Panc1 (cell line): ENCODE results near the gene SPPL2C. TPM values are rescaled to one million over a fixed set of nuclear protein-coding genes. Genes with fewer than 3 reads are reported as not detected.

Experiments used
- ATAC-seq: fragments of 200-7000 bp; cut with Tn5 transposase; 2 replicates; pipeline ENCODE4 v1.9.1; 2020; ENCODE audit warnings: mild to moderate bottlenecking, moderate library complexity
- BruUV-seq: library from RNA; stranded (reverse); fragments of 400-500 nt; replicated peaks from 2 replicates; lab custom pipeline; 2021; lab: Mats Ljungman, UMichigan
- CTCF ChIA-PET: fragments of 300-600 bp; sonication (Branson Sonifier 250); formaldehyde crosslinking; loops from one replicate; lab custom pipeline; 2022; ENCODE audit warnings: antibody characterized with exemption; lab: Charles Lee
- POLR2A ChIA-PET: fragments of 300-600 bp; sonication (Branson Sonifier 250); formaldehyde crosslinking; loops from one replicate; lab custom pipeline; 2022; ENCODE audit warnings: antibody characterized with exemption; lab: Charles Lee
- DNase-seq: peaks from one replicate; pipeline ENCODE4 v3.0.0-alpha.2; 2010; ENCODE audit warnings: low read depth, low spot score
- H3K27ac ChIP-seq: 2 replicates; pipeline ENCODE4 v1.5.1; 2011; ENCODE audit warnings: mild to moderate bottlenecking, low read length, inconsistent platforms
- H3K27me3 ChIP-seq: fragments of 200-500 bp; sonication (Bioruptor generic); 2 replicates; pipeline ENCODE4 v1.6.0; 2014; ENCODE audit warnings: low read length, inconsistent platforms; ENCODE audit not compliant: control insufficient read depth, insufficient read depth
- H3K36me3 ChIP-seq: fragments of 200-500 bp; sonication (Bioruptor generic); 2 replicates; pipeline ENCODE4 v1.5.1; 2014; ENCODE audit warnings: inconsistent platforms, mild to moderate bottlenecking, low read length, moderate library complexity; ENCODE audit not compliant: control insufficient read depth, insufficient read depth
- H3K4me1 ChIP-seq: 2 replicates; pipeline ENCODE4 v1.5.1; 2011; ENCODE audit warnings: inconsistent platforms, mild to moderate bottlenecking, low read length, moderate library complexity; ENCODE audit not compliant: control insufficient read depth, insufficient read depth
- H3K4me3 ChIP-seq, 2 experiments: 2 replicates each; pipeline ENCODE4 v1.5.1; 2011 to 2012; ENCODE audit warnings: low read depth in 2 of 2, low read length in 2 of 2, mild to moderate bottlenecking in 2 of 2, inconsistent platforms in 1 of 2, moderate library complexity in 1 of 2
- H3K9me3 ChIP-seq: fragments of 200-500 bp; sonication (Bioruptor generic); 2 replicates; pipeline ENCODE4 v1.5.1; 2014; ENCODE audit warnings: low read depth, mild to moderate bottlenecking, inconsistent platforms, low read length, moderate library complexity; ENCODE audit not compliant: control insufficient read depth, insufficient read depth
- POLR2AphosphoS5 ChIP-seq: IDR thresholded peaks from 2 replicates; pipeline ENCODE4 v1.6.1; 2012; ENCODE audit warnings: mild to moderate bottlenecking, low read depth, low read length, moderate library complexity
- SIN3A ChIP-seq: IDR thresholded peaks from 2 replicates; pipeline ENCODE4 v1.6.1; 2012; ENCODE audit warnings: low read depth, mild to moderate bottlenecking, low read length, moderate library complexity, borderline replicate concordance; ENCODE audit not compliant: insufficient read depth
- TCF7L2 ChIP-seq: IDR thresholded peaks from 2 replicates; pipeline ENCODE4 v1.6.1; 2011; ENCODE audit warnings: mild to moderate bottlenecking, low read depth, low read length, inconsistent platforms
- in situ Hi-C: cut with HindIII; loops from 2 replicates; pipeline ENCODE4 v1.10.0; 2016; ENCODE audit warnings: low sequenced_read_pairs, low pct_unique_long_range_greater_than_20kb
- intact Hi-C: fragments of 100-400 bp; cut with micrococcal nuclease; formaldehyde crosslinking; loops from one replicate; pipeline ENCODE4 v1.10.0; 2022; ENCODE audit not compliant: unreplicated experiment
- total RNA-seq: library from RNA; stranded (reverse); gene quantifications from one replicate; pipeline ENCODE4 v1.2.1, GENCODE V29; 2021; ENCODE audit not compliant: unreplicated experiment
- TF ChIP-seq, protein P1 (sequence below): fragments of 450-650 bp; IDR thresholded peaks from 2 replicates; pipeline ENCODE4 v1.5.1; 2017; ENCODE audit warnings: mild to moderate bottlenecking
- TF ChIP-seq, protein P2 (sequence below), 2 experiments: IDR thresholded peaks; 2 replicates each; pipeline ENCODE4 v1.6.1; 2011 to 2012; ENCODE audit warnings: low read depth in 2 of 2, control low read depth in 1 of 2, low read length in 1 of 2, mild to moderate bottlenecking in 1 of 2, moderate library complexity in 1 of 2; ENCODE audit not compliant: insufficient read depth in 1 of 2

SPPL2C gene
- total RNA-seq, 1 experiment from 2014 or later: not detected

DNA sequence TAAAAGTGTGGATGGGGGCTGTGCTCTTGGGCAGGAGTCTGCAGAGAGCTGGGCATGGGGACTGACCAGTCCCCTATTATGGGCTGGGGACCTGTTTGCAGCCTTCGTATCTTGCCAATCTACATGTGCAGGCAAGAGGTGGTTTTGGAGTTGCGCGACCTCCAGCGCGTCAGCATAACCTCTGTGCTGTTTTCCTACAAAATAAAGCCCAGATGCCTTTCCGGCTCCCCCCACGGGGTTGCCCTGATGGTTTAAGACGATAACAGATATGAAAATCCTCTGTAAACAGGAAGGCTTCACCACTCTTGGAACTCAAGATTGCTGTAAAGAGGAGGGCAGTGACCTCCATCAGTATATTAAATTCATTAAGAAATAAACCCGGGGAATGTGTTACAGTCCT, 16.5 kb upstream of the SPPL2C start:
- POLR2A ChIA-PET: no interaction called here
- H3K9me3 ChIP-seq: no peaks in the 10 kb centered on the region
- intact Hi-C loops: no loop called here

DNA sequence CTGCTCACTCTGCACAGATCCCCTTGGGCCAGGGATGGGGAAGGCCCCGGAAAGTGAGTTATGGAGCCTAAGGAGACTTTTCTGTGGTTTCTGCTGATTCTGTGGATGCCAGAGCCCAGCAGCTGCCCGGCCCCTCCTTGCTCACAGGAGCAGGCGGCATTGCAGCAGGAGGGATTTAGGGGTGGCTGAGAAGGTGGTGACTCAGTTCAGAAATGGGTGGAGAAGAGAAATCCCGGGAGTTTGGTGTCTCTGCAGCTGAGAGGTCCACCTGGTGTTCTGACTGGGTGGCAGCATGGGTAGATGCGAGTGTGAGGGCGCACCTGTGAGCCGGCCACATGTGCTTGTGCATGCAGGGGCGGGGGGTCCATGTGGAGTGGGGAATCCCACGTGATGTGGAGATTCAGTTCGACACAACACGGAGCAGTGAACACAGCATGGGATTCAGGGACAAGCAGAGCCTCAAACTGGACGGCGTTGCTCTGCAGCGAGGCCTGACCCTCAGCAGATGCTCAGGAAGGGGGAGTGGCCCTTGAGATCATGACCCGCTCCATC, 16.0 kb upstream of the SPPL2C start:
- in situ Hi-C loops: no loop called here
- no peak overlapping the region for H3K27ac ChIP-seq
- ChIA-PET POLR2A (interaction anchor here (0.7 kb wide), 1 partner anchor 41 kb away, joined by 4 read pairs; no protein-coding TSS in a partner anchor), CTCF (no interaction called here)
- no TSS peak for BruUV-seq
- H3K9me3 ChIP-seq: no peaks in the 10 kb centered on the region
- no peaks in the 10 kb centered on the region for H3K27me3 ChIP-seq
- H3K36me3 ChIP-seq: no peaks in the 10 kb centered on the region
- intact Hi-C loops: no loop called here
- DNase-seq (no peak), ATAC-seq (no peak)
- no peak overlapping the region for H3K4me3 ChIP-seq
- no peaks in the 10 kb centered on the region for H3K4me1 ChIP-seq
- no peak for TF ChIP-seq POLR2AphosphoS5
- no peak for TF ChIP-seq TCF7L2
- no peak for TF ChIP-seq SIN3A
- TF ChIP-seq, protein P1, sequence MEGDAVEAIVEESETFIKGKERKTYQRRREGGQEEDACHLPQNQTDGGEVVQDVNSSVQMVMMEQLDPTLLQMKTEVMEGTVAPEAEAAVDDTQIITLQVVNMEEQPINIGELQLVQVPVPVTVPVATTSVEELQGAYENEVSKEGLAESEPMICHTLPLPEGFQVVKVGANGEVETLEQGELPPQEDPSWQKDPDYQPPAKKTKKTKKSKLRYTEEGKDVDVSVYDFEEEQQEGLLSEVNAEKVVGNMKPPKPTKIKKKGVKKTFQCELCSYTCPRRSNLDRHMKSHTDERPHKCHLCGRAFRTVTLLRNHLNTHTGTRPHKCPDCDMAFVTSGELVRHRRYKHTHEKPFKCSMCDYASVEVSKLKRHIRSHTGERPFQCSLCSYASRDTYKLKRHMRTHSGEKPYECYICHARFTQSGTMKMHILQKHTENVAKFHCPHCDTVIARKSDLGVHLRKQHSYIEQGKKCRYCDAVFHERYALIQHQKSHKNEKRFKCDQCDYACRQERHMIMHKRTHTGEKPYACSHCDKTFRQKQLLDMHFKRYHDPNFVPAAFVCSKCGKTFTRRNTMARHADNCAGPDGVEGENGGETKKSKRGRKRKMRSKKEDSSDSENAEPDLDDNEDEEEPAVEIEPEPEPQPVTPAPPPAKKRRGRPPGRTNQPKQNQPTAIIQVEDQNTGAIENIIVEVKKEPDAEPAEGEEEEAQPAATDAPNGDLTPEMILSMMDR: no peak
- TF ChIP-seq, protein P2, sequence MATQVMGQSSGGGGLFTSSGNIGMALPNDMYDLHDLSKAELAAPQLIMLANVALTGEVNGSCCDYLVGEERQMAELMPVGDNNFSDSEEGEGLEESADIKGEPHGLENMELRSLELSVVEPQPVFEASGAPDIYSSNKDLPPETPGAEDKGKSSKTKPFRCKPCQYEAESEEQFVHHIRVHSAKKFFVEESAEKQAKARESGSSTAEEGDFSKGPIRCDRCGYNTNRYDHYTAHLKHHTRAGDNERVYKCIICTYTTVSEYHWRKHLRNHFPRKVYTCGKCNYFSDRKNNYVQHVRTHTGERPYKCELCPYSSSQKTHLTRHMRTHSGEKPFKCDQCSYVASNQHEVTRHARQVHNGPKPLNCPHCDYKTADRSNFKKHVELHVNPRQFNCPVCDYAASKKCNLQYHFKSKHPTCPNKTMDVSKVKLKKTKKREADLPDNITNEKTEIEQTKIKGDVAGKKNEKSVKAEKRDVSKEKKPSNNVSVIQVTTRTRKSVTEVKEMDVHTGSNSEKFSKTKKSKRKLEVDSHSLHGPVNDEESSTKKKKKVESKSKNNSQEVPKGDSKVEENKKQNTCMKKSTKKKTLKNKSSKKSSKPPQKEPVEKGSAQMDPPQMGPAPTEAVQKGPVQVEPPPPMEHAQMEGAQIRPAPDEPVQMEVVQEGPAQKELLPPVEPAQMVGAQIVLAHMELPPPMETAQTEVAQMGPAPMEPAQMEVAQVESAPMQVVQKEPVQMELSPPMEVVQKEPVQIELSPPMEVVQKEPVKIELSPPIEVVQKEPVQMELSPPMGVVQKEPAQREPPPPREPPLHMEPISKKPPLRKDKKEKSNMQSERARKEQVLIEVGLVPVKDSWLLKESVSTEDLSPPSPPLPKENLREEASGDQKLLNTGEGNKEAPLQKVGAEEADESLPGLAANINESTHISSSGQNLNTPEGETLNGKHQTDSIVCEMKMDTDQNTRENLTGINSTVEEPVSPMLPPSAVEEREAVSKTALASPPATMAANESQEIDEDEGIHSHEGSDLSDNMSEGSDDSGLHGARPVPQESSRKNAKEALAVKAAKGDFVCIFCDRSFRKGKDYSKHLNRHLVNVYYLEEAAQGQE (IDR thresholded peaks at IDR 0.05; ENCODE audit: insufficient read depth in 1 of 2, low read depth in 2 of 2, low read length in 1 of 2): no peak

More for the DNA sequence above, 16.5 kb upstream of the SPPL2C start:
- in situ Hi-C loops: no loop called here
- DNase-seq (no peak), ATAC-seq (no peak)
- H3K27ac ChIP-seq: no peak overlapping the region
- H3K36me3 ChIP-seq: no peaks in the 10 kb centered on the region
- CTCF ChIA-PET: no interaction called here
- no peak for TF ChIP-seq TCF7L2
- no TSS peak for BruUV-seq
- no peaks in the 10 kb centered on the region for H3K4me1 ChIP-seq
- no peaks in the 10 kb centered on the region for H3K27me3 ChIP-seq
- no peak overlapping the region for H3K4me3 ChIP-seq

DNA sequence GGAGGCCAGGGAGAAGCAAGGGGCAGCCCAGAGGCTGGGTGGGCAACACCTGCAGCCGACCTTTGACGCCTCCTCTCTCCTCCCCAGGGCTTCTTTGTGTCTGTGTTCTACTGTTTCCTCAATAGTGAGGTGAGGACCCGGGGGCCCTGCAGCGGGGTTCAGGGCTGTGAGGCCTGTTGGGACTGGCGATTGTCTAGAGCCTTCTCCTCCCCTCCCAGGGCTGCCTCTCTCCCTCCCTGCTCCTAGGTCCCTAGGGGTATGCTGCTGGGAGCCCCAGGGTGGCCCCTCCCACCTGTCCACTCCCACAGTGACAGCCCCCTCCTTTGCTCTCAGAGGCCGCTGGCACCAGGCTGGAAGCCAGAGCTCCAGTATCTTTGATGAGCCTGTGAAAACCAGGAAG, 10.8 kb upstream of the SPPL2C start:
- Histone ChIP-seq H3K4me3 (no peak overlapping the region), H3K4me1 (no peaks in the 10 kb centered on the region), H3K9me3 (no peaks in the 10 kb centered on the region), H3K27ac (no peak overlapping the region), H3K36me3 (no peaks in the 10 kb centered on the region), H3K27me3 (no peaks in the 10 kb centered on the region)
- TF ChIP-seq, protein P1: no peak
- no peak for TF ChIP-seq SIN3A
- TF ChIP-seq, protein P2 (IDR thresholded peaks at IDR 0.05; ENCODE audit: insufficient read depth in 1 of 2, low read depth in 2 of 2, low read length in 1 of 2): no peak
- TF ChIP-seq TCF7L2: no peak
- TF ChIP-seq POLR2AphosphoS5: no peak
- no TSS peak for BruUV-seq
- intact Hi-C loops: loop anchor here (5.0 to 10.0 kb wide), 3 partner anchors 52 to 192 kb away; partner anchors contain the start of gene CRHR1
- POLR2A ChIA-PET: no interaction called here
- CTCF ChIA-PET: no interaction called here
- ATAC-seq (no peak), DNase-seq (no peak)
- in situ Hi-C loops: no loop called here
